Measurements from ENCODE around the gene CORIN.

- TF ChIP-seq POLR2A (IDR thresholded peaks at IDR 0.05; ENCODE audit: low read depth, low read length), result no peak
- TF ChIP-seq CTCF (IDR thresholded peaks at IDR 0.05; ENCODE audit: extremely low read depth in 1 of 2, insufficient read depth in 1 of 2, low read depth in 1 of 2, low read length in 2 of 2), result no peak
- TF ChIP-seq POLR2AphosphoS5 (IDR thresholded peaks at IDR 0.05; ENCODE audit: insufficient read depth, low read depth, low read length), result no peak
Measured at GRCh38 chr4:47856713-47857112, 18.8 kb upstream of the CORIN start.
